Left hindlimb (tissue), 1 donor: Measurements from ENCODE around the gene ICAM1.

ENCODE experiments used
- DNase-seq: peaks from one replicate; pipeline ENCODE4 v3.0.0-alpha.2; 2018

The ICAM1 gene

DNA sequence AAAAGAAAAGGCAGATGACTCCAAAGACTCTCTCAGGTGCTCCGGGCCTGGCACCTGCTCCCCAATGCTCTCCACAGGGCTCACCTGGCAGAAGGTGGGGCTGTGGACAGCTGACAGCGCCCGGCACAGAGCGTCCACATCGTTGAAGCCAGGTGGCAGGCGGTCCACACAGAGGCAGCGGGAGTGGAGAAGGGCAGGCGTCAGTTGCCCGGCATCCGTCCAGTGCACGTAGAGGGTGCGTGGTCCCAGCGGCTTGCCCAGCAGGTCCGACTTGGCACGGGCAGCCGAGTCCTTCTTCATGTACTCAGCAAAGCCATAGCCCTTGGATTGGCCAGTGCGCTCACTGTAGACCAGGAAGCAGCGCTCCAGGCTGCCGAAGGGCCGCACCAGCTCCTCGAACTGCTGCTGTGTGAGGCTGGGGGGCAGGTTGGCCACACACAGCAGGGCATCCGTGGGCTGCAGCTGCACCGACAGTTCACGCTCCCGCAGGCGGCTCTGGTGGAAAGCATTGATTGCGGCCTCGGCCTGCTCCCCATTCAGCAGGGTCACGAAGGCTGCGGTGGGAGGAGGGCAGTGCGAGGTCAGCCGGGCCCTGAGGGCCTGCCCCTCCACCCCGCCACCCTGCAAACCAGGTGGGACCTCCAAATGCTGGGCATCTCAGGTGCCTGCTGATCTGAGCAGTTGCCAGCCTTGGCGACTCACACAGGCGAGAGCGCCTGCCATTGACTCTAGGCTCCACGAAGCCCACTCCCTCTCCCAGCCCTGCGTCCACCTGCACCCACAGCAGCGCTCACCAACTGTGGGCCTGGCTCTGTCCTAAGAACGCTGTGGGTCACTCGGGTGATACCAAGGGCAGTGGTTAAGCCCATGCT is 57.9 kb downstream of the ICAM1 start:
- no peak for DNase-seq

DNA sequence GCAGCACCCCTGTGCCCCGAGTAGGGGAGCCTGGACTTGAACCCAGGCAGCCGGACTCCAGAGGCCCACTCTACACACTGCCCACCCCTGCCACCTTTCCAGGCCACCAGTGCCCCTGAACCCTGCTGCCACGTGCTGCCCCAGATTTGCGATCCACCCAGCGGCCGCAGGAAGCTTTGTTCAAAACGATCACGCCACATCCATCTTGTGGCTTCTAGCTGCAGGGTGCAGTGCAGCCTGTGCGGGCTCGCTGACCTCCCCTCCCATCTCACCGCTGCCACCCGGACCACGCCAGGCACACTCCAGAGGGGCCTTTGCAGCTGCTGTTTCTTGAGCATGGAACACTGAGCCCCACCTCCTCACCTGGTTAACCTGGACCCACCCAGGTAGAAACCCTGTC is 58.6 kb downstream of the ICAM1 start:
- DNase-seq, result no peak

DNA sequence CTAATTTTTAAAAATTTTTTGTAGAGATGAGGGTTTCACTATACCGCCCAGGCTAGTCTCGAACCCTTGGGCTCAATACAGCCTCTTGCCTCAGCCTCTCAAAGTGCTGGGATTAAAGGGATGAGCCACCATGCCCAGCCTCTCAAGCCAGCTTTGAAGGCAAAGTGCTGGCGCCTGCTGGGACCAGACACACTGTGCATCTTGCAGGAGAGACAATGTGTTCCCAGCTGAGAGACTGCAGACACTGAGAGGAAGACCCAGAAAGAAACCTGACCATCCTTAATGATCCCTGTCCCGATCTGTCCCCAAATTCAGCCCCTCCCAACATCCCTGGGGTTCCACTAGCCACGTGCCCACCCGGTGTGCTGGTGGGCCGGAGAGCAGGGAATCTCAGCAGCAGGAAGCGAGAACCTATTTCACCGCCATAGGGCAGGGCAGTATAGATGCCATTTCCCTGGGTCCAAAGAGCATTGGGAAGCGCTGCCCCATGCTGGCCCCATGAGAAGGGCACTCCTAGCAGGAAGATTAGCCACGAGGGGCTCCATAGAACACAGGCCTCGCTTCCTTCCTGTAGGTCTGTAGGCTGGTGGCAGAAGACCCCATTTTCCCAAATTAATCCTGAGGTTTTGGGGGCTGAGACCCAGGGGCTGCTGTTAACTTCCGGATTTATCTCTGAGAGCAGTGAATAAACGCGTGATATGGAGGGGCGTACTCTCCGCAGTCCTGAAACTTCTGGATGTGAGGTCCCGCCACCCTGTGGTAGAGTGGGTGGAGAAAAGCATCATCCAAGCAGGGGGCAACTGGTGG is 61.4 kb downstream of the ICAM1 start:
- no peak for DNase-seq

DNA sequence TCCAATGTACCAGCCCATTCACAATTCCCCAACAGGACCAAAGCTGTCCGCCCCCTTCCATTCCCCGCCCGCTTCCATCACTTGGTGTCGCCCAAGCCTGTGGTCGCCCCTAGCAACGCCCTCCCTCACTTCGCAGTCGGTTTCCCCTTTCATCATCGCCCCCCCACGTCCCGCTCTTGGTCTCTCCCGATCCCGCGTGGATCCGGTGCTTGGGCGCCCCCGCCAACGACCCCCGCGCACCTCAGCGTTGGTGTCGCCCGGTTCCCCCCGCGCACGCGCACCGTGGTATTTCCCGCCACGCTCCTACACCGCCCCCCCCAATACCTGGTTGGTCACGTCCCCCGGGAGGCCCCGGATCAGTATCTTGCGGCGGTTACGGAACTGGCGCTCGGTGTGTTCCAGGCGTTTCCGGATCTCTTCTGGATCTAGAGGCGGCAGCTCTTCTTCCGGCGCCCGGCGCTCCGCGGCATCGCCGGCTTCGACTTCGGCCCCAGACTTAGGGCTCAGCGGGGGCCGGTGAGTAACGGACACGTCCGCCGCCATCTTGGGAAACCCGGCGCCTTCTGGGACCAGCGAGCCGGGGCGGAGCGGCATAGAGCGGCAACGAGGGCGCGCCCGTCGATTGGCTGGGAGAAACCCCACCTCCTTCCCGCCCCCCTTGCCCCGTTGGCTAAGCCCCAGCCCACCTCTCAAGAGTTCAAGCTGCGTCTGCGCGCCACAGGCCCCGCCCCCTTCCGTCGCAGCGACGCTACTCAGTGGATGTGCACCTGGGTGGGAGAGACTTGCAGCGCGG is 62.2 kb downstream of the ICAM1 start, which contains the start of gene RAVER1:
Gene RAVER1, minus strand, starts transcription at position 565 of the 793 bp plus-strand sequence. Its CDS starts 22 bp downstream, at position 543.
- peak; percentile 98 for DNase-seq

DNA sequence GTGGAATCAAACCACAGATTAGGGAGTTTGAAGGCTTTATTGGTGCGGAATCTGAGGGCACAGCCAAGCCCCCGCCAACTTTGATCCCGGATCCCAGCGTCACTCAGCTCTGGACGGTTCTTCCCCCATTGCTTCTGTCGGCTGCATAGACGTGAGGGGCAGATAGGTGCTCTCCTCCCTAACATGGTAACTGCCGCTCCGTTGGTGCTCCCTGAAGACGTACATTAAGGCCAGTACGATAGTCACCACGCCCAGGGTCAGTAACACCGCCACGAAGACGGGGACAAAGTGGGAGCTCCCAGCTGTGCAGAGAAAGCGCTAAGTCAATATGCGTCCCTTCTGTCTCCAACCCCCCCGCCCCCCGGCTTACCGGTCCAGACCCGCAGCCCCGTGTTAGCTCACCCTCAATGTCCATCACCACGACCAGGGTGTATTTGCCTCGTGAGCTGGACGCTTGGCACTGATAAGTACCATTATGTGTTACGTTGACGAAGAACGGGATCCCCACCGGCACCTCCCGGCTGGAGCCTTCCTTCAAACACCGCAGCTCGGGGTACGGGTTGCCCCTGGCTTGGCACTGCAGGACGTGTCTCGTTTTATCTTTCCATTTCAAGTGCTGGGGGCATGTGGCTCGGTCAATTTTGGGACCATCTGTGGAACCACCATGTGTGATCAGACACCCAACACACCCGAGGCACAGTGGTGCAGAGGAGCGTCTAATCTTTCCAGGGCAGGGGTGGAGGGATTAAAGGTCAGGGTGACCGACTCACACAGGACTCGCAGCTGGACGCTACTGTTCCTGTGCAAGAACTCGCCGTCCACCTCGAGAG is 63.1 kb downstream of the ICAM1 start:
- DNase-seq, result no peak

DNA sequence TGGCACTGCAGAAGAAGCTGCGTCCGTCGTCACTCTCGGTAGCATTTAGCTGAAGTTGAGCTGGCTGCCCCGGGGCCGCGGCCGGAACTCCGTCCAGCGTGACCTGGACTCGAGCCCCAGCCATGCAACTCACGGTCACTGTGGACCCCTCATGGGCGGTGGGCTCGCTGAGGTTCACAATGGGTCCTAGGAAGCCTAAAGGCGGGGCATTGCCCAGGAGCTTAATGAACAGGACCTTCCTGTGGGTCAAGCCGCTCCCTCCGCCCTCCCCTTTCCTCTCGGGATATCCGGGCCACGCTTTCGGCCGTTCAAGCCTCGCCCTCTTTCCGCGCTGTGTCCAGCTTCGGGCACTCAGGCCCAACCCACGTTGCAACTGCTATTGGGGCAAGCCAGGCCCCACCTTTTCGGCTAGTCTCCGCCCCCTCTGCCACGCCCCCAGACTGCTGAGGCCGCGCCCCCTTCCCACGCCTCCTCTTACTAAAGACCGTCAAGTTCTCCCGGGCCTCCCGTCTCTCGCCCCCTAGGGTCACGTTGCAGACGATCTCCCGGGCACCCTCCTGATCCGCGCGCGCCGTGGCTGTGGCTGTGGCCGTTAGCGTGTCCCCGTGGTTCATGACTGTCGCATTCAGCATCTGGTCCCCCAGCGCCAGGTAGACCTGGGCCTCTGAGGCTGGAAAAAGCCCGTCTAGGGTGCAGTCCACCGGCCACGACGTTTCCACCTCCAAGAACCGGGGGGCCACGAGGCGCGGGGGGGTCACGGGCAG is 63.9 kb downstream of the ICAM1 start:
- DNase-seq, result peak; percentile 94

DNA sequence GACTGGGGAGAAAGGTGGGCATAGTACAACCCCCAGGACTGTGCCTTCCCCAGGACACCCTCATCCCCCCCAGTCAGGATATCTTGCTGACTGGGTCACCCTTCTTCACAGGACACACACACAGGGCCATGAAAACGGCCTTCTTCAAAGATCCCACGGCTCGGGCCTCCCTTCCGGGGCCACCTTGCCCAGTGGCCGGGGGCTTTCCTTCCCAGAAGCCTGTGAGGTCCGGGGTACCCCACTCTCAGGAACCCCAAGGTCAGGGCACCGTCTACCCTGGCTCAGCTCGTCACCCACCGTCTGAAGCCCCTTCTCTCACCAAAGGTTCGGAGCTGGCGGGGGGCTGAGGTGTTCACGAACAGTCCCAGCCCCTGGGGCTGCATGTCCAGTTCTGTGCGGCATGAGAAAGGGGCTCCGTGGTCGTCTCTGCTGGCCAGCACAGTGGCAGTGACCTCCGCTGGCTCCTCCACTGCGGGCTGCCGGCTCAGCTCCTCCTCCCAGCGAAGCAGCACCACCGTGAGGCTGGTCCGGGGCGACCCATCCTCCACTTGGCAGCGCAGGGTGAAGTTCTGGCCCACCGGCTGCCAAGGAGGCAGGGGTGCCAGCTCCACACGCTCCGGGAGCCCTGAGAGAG is 64.5 kb downstream of the ICAM1 start:
- DNase-seq, result no peak
